Suprapubic skin (tissue), 4 donors: ENCODE results near the gene WDR45B.

Source experiments
- EP300 ChIP-seq: sonication (generic); formaldehyde crosslinking; IDR thresholded peaks from one replicate; pipeline ENCODE4 v1.6.1; 2017; ENCODE audit warnings: antibody characterized with exemption
- POLR2A ChIP-seq, 2 donors: fragments of 450-650 bp; IDR thresholded peaks; one replicate each; pipeline ENCODE4 v1.6.1; 2017; ENCODE audit warnings: antibody characterized with exemption in 2 of 2, mild to moderate bottlenecking in 2 of 2, moderate library complexity in 2 of 2
- POLR2AphosphoS5 ChIP-seq, 3 donors: sonication (generic); formaldehyde crosslinking; IDR thresholded peaks; one replicate each; pipeline ENCODE4 v1.6.1; 2017; ENCODE audit warnings: antibody characterized with exemption in 3 of 3
- TF ChIP-seq, protein P1 (sequence below), 2 donors: fragments of 200-600 bp in 1 of 2; fragments of 450-650 bp in 1 of 2; sonication (generic) in 1 of 2; IDR thresholded peaks; one replicate each; pipeline ENCODE4 v1.5.1; 2016 to 2019; ENCODE audit warnings: antibody characterized with exemption in 2 of 2, mild to moderate bottlenecking in 1 of 2, moderate library complexity in 1 of 2

DNA sequence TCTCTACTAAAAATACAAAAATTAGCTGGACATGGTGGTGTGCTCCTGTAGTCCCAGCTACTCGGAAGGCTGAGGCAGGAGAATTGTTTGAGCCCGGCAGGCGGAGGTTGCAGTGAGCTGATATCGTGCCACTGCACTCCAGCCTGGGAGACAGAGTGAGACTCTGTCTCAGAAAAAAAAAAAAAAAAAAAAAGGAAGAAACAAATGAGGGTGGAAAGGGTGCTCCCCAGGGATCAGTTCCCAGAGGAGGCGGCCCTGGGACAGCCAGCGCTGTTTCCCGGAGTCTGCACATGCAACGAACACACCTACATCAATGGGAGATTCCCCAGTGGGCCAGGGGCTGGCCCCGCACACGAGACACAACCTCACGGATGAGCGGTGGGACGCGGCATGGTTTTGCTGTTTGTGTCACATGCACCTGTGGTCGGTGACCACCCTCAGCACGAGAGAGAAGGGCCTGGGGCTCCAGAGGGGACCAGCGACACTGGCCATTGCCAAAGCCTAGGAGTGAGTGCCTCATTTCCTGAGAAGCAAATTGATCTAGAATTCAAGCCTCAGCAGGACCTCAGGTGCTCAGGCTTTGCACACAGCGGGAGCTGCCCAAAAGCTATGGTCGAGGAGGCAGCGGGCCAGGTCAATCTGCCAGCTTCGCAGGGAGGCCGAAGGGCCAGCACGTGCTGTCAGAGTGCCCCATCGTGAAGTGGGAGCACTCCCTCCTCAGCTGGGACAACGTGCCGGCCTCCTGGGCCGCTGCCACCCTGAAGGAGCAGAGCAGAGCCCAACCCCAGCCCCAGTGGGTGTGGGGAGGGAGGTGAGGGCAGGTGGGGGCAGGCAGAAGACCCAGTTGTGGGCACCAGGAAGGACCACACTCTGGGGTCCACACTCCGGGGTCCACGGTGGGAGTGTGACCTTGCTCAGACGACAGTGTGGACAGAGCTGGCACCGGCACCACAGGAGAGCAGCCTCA is 13.8 kb upstream of the WDR45B start:
- TF ChIP-seq, protein P1, sequence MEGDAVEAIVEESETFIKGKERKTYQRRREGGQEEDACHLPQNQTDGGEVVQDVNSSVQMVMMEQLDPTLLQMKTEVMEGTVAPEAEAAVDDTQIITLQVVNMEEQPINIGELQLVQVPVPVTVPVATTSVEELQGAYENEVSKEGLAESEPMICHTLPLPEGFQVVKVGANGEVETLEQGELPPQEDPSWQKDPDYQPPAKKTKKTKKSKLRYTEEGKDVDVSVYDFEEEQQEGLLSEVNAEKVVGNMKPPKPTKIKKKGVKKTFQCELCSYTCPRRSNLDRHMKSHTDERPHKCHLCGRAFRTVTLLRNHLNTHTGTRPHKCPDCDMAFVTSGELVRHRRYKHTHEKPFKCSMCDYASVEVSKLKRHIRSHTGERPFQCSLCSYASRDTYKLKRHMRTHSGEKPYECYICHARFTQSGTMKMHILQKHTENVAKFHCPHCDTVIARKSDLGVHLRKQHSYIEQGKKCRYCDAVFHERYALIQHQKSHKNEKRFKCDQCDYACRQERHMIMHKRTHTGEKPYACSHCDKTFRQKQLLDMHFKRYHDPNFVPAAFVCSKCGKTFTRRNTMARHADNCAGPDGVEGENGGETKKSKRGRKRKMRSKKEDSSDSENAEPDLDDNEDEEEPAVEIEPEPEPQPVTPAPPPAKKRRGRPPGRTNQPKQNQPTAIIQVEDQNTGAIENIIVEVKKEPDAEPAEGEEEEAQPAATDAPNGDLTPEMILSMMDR (IDR thresholded peaks at IDR 0.05): no peak
- TF ChIP-seq POLR2A (IDR thresholded peaks at IDR 0.05) (no peak), POLR2AphosphoS5 (IDR thresholded peaks at IDR 0.05) (no peak), EP300 (no peak)
